HEK293T (cell line): Measurements from ENCODE around the gene CEP43.

ENCODE experiments used
- CTCF ChIA-PET: fragments of 350-600 bp; formaldehyde crosslinking; extraction: SDS; loops from one replicate; lab custom pipeline; 2021; ENCODE audit warnings: antibody characterized with exemption, inconsistent platforms; lab: Yijun Ruan, JAX
- POLR2A ChIA-PET: fragments of 350-600 bp; formaldehyde crosslinking; extraction: SDS; loops from one replicate; lab custom pipeline; 2020; ENCODE audit warnings: antibody characterized with exemption, inconsistent platforms; lab: Yijun Ruan, JAX
- DNase-seq: peaks from one replicate; pipeline ENCODE4 v3.0.0; 2012; ENCODE audit warnings: mixed read lengths; ENCODE audit errors: extremely low spot score
- ARNT ChIP-seq: fragments of 450-650 bp; IDR thresholded peaks from 2 replicates; pipeline ENCODE4 v1.6.1; 2017; ENCODE audit warnings: mild to moderate bottlenecking
- BHLHE40 ChIP-seq: fragments of 450-650 bp; IDR thresholded peaks from 2 replicates; pipeline ENCODE4 v1.6.1; 2016; ENCODE audit warnings: mild to moderate bottlenecking, moderate library complexity, borderline replicate concordance
- CTBP1 ChIP-seq: fragments of 450-650 bp; IDR thresholded peaks from 2 replicates; pipeline ENCODE4 v1.6.1; 2016; ENCODE audit warnings: borderline replicate concordance
- ELF4 ChIP-seq: fragments of 450-650 bp; IDR thresholded peaks from 2 replicates; pipeline ENCODE4 v1.6.1; 2017; ENCODE audit warnings: antibody characterized with exemption
- FOXA1 ChIP-seq: fragments of 450-650 bp; IDR thresholded peaks from 2 replicates; pipeline ENCODE4 v1.6.1; 2016; ENCODE audit warnings: mild to moderate bottlenecking
- FOXK2 ChIP-seq: fragments of 450-650 bp; IDR thresholded peaks from 2 replicates; pipeline ENCODE4 v1.6.1; 2016; ENCODE audit warnings: mild to moderate bottlenecking
- FOXM1 ChIP-seq: fragments of 450-650 bp; IDR thresholded peaks from 2 replicates; pipeline ENCODE4 v1.6.1; 2017; ENCODE audit warnings: mild to moderate bottlenecking, borderline replicate concordance
- HDGF ChIP-seq: fragments of 450-650 bp; IDR thresholded peaks from 2 replicates; pipeline ENCODE4 v1.6.1; 2017; ENCODE audit warnings: antibody characterized with exemption, borderline replicate concordance
- L3MBTL2 ChIP-seq: fragments of 450-650 bp; conservative IDR thresholded peaks from 2 replicates; pipeline ENCODE4 v1.6.1; 2016; ENCODE audit warnings: mild to moderate bottlenecking
- LEF1 ChIP-seq: fragments of 450-650 bp; IDR thresholded peaks from 2 replicates; pipeline ENCODE4 v1.6.1; 2017; ENCODE audit warnings: mild to moderate bottlenecking, borderline replicate concordance
- NFRKB ChIP-seq: fragments of 450-650 bp; IDR thresholded peaks from 2 replicates; pipeline ENCODE4 v1.6.1; 2016; ENCODE audit warnings: mild to moderate bottlenecking, moderate library complexity
- PKNOX1 ChIP-seq: fragments of 450-650 bp; IDR thresholded peaks from 2 replicates; pipeline ENCODE4 v1.6.1; 2016
- SP1 ChIP-seq: fragments of 450-650 bp; IDR thresholded peaks from 2 replicates; pipeline ENCODE4 v1.6.1; 2017
- SUZ12 ChIP-seq: fragments of 450-650 bp; IDR thresholded peaks from 2 replicates; pipeline ENCODE4 v1.6.1; 2016; ENCODE audit warnings: mild to moderate bottlenecking
- TARDBP ChIP-seq: fragments of 450-650 bp; IDR thresholded peaks from 2 replicates; pipeline ENCODE4 v1.6.1; 2016
- ZNF384 ChIP-seq: fragments of 450-650 bp; IDR thresholded peaks from 2 replicates; pipeline ENCODE4 v1.6.1; 2016

CEP43 gene

DNA sequence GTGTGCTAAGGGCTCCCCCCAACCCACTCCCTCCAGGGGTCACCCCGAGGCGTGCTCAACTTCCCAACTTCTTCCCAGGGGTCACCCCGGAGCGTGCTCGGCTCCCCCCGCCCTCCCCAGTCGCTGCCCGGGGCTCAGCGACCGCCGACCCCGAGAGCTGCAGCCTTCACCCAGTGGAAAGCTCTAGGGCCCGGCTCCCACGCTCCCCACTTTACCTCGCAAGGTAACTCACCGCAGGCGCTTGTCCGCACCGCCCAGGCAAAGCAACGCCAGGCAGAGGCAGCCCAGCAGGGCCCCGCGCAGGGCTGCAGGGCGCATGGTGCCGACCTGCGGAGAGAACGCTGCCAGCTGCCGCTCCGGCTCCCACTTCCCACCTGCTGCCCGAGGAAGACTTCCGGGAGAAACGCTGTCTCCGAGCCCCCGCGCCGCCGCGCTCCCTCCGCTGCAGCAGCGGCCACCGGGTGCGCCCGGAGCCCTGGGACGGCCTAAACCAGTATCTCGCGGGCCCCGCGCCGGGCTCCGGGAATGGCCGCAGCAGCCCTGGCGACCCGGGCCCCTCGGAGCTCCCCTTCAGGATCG lies 43.2 kb upstream of the CEP43 start:
- peak; percentile 60 for DNase-seq
- ChIA-PET POLR2A (interaction anchor here (1.1 to 1.3 kb wide), 2 partner anchors 43 to 518 kb away, joined by 3 to 4 read pairs; partner anchors contain the start of gene CEP43), CTCF (interaction anchor here (1.3 kb wide), 1 partner anchor 181 kb away, joined by 3 read pairs; no protein-coding TSS in a partner anchor)
- TF ChIP-seq HDGF (no peak), L3MBTL2 (peak; percentile 7), FOXM1 (no peak), ARNT (no peak)

DNA sequence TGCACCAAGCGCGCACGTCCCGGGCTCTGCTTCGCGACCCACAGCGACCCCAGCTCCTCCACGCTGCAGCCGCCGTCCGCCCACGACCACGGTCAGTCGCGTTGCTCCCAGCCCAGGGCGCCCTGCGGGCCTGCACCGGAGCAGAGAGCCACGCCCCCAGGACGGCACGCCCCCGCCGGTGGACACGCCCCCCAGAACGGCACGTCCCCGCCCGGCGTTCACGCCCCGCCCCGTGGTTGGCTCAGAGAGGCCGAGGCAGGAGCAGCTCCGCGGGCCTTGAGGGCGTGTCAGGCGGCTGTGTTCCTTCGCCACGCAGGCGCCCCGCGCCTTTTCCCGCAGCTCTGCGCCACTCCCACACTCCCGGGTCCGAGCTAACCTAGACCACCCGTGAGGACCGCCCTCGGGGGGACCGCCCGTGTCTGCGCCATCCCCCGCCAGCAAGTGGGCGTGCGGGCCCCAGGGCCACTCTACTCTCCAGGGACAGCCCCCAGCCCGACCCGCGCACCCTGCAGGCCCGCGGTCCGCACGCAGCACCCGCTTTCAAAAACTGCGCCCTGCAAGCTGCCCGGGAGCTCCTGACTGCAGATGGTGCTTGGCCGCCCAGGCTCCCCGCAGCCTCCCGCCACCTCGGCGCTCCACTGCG lies 42.6 kb upstream of the CEP43 start, which contains the start of gene RNASET2:
TSS of gene RNASET2 (minus strand) at position 107 of the 643 bp plus-strand sequence. CDS start 368 bp downstream, outside the sequence.
- no peak for TF ChIP-seq ELF4
- TF ChIP-seq PKNOX1 = no peak
- TF ChIP-seq ZNF384 = no peak
- TF ChIP-seq ARNT = no peak
- no peak for TF ChIP-seq HDGF
- no peak for TF ChIP-seq FOXM1
- TF ChIP-seq TARDBP = no peak
- peak; percentile 24; the same call in 1 of the 2 replicates for TF ChIP-seq SP1
- TF ChIP-seq L3MBTL2 = peak; percentile 79
- TF ChIP-seq FOXA1 = no peak
- TF ChIP-seq BHLHE40 = no peak
- ChIA-PET CTCF (interaction anchor here (0.6 to 1.3 kb wide), 2 partner anchors 182 to 706 kb away, joined by 3 read pairs; no protein-coding TSS in a partner anchor), POLR2A (interaction anchor here (1.1 to 1.3 kb wide), 2 partner anchors 42 to 518 kb away, joined by 3 to 4 read pairs; partner anchors contain the start of gene CEP43)
- peak; percentile 98 for DNase-seq

DNA sequence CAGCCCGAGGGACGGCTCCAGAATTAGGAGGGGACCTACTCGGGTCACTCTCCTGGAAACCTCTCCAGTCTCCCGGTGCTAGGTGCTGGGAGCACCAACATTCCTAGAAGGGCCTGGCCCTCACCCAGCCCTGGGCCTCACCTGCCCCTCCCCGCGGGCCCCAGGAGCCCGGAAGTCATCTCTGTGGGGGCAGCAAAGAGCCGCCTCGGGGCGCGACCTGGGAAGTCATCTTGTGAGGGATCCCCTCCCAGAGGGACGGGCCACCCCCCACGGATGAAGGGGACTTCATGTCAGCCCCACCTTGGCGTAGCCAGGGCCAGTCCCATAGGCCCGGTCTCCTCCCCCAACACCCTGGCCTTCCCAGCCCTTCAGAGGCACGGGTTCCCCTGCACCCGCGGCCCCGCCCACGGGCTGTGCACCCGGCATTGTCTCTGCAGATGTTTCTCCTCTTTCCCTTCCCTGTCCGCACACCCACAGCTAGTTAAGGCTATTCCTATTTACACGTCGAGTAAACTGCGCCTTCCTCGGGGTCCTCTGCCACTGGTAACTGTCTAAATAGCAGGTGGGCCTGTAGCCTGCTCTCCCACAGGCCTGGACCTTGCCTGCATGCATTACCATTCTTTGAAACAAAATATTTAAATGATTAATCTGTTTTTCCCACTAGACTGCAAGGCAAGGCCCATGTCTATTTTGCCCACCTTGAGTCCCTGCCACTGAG lies 42.0 kb upstream of the CEP43 start:
- POLR2A ChIA-PET = interaction anchor here (1.1 to 1.3 kb wide), 2 partner anchors 42 to 519 kb away, joined by 3 to 4 read pairs; partner anchors contain the start of gene CEP43
- no peak for DNase-seq
- CTCF ChIA-PET = interaction anchor here (1.3 kb wide), 1 partner anchor 182 kb away, joined by 3 read pairs; no protein-coding TSS in a partner anchor
- no peak for TF ChIP-seq FOXA1
- no peak for TF ChIP-seq NFRKB
- TF ChIP-seq FOXM1 = no peak
- TF ChIP-seq LEF1 = no peak
- TF ChIP-seq TARDBP = no peak
- TF ChIP-seq FOXK2 = no peak
- no peak for TF ChIP-seq ELF4

DNA sequence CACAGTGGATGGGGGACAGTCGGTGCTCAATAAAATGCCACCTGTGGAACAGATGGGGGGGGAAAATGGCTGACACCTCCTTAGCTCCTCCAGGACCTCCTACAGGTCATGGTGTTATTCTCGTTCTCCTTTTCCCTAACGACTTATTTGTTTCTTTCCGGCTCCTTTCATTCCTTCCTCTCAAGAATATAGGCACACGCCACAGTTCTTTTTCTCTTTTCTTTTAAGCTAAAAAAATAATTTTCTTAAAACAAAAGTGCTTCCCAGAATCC lies 41.5 kb upstream of the CEP43 start:
- TF ChIP-seq HDGF = no peak
- TF ChIP-seq TARDBP = no peak
- no peak for TF ChIP-seq FOXA1
- no peak for TF ChIP-seq ZNF384
- TF ChIP-seq NFRKB = no peak
- TF ChIP-seq L3MBTL2 = no peak
- TF ChIP-seq PKNOX1 = no peak
- TF ChIP-seq SUZ12 = no peak
- no peak for TF ChIP-seq LEF1
- no peak for TF ChIP-seq BHLHE40
- no peak for TF ChIP-seq SP1
- TF ChIP-seq FOXM1 = no peak
- TF ChIP-seq CTBP1 = no peak
- no peak for TF ChIP-seq FOXK2
- TF ChIP-seq ELF4 = no peak
- TF ChIP-seq ARNT = no peak
- DNase-seq = no peak
- CTCF ChIA-PET = interaction anchor here (1.3 kb wide), 1 partner anchor 182 kb away, joined by 3 read pairs; no protein-coding TSS in a partner anchor
- POLR2A ChIA-PET = no interaction called here

- no peak for DNase-seq
- CTCF ChIA-PET = no interaction called here
- TF ChIP-seq LEF1 (no peak), ZNF384 (no peak), PKNOX1 (no peak), BHLHE40 (no peak), TARDBP (no peak), NFRKB (no peak), FOXK2 (no peak), HDGF (no peak), SUZ12 (no peak), FOXA1 (no peak), CTBP1 (no peak), FOXM1 (no peak), ELF4 (no peak), ARNT (no peak), SP1 (no peak), L3MBTL2 (no peak)
- POLR2A ChIA-PET = no interaction called here
Observed at GRCh38 chr6:166958926-166959861, 40.0 kb upstream of the CEP43 start.
